Hepatocyte (in vitro differentiated cells): ENCODE measurements around the gene VAV2. TPM values are rescaled to one million over a fixed set of nuclear protein-coding genes. Genes with fewer than 3 reads are reported as not detected.

Experiments
- DNase-seq: peaks from one replicate; pipeline ENCODE4 v3.0.0-alpha.2; 2016; ENCODE audit warnings: low spot score
- H2AFZ ChIP-seq: fragments of 200-600 bp; sonication (generic); 2 replicates; pipeline ENCODE4 v1.6.0; 2016; ENCODE audit warnings: antibody characterized with exemption, mild to moderate bottlenecking
- H3K27ac ChIP-seq: fragments of 200-600 bp; sonication (generic); 2 replicates; pipeline ENCODE4 v1.5.1; 2016; ENCODE audit warnings: mild to moderate bottlenecking
- H3K27me3 ChIP-seq: fragments of 200-600 bp; sonication (generic); 2 replicates; pipeline ENCODE4 v1.6.1; 2016
- H3K36me3 ChIP-seq: fragments of 200-600 bp; sonication (generic); replicated peaks from 2 replicates; pipeline ENCODE4 v1.5.1; 2016; ENCODE audit warnings: low read depth; ENCODE audit not compliant: insufficient read depth
- H3K4me1 ChIP-seq: fragments of 200-600 bp; sonication (generic); 2 replicates; pipeline ENCODE4 v1.5.1; 2016; ENCODE audit warnings: mild to moderate bottlenecking, moderate library complexity; ENCODE audit not compliant: insufficient read depth
- H3K4me2 ChIP-seq: fragments of 200-600 bp; sonication (generic); 2 replicates; pipeline ENCODE4 v1.6.0; 2016
- H3K4me3 ChIP-seq: fragments of 200-600 bp; sonication (generic); 2 replicates; pipeline ENCODE4 v1.5.1; 2016; ENCODE audit warnings: mild to moderate bottlenecking
- H3K79me2 ChIP-seq: fragments of 200-600 bp; sonication (generic); 2 replicates; pipeline ENCODE4 v1.6.0; 2017; ENCODE audit warnings: mild to moderate bottlenecking
- H3K9me2 ChIP-seq: fragments of 200-600 bp; sonication (generic); replicated peaks from 2 replicates; pipeline ENCODE4 v1.6.0; 2017; ENCODE audit warnings: mild to moderate bottlenecking; ENCODE audit not compliant: insufficient read depth
- H3K9me3 ChIP-seq: fragments of 200-600 bp; sonication (generic); 2 replicates; pipeline ENCODE4 v1.5.1; 2016; ENCODE audit warnings: low read depth, mild to moderate bottlenecking
- H4K20me1 ChIP-seq: fragments of 200-600 bp; sonication (generic); 2 replicates; pipeline ENCODE4 v1.6.0; 2016; ENCODE audit warnings: mild to moderate bottlenecking; ENCODE audit not compliant: insufficient read depth, poor library complexity, severe bottlenecking
- CTCF ChIP-seq: fragments of 200-600 bp; sonication (generic); IDR thresholded peaks from 2 replicates; pipeline ENCODE4 v1.5.1; 2016; ENCODE audit warnings: antibody characterized with exemption, mild to moderate bottlenecking; ENCODE audit not compliant: poor library complexity
- EZH2 ChIP-seq: fragments of 200-600 bp; sonication (generic); IDR thresholded peaks from 2 replicates; pipeline ENCODE4 v1.6.1; 2016; ENCODE audit warnings: antibody characterized with exemption, mild to moderate bottlenecking, borderline replicate concordance
- EZH2phosphoT487 ChIP-seq: fragments of 200-600 bp; sonication (generic); IDR thresholded peaks from one replicate; pipeline ENCODE4 v1.6.1; 2018; ENCODE audit warnings: antibody characterized with exemption, mild to moderate bottlenecking, low read depth, moderate library complexity; ENCODE audit not compliant: unreplicated experiment, severe bottlenecking
- WGBS: methylation state at CpG from one replicate; pipeline ENCODE4 v1.1.6; 2016; ENCODE audit warnings: low lambda C conversion rate; ENCODE audit errors: missing lambda C conversion rate; 5-methylcytosine and 5-hydroxymethylcytosine counted together
- polyA plus RNA-seq: library from polyadenylated mRNA; unstranded; fragments of >200 nt; fragmentation: Nextera tagmentation; extraction: Ambion mirVana; gene quantifications from 2 replicates; pipeline ENCODE4 v1.2.1, GENCODE V29; 2016
- total RNA-seq: library from RNA; depleted of rRNA; stranded (reverse); fragments of >200 nt; gene quantifications from 2 replicates; pipeline ENCODE4 v1.2.3, GENCODE V29; 2014

The VAV2 gene
- total and polyA plus RNA-seq, 2 experiments from 2014 or later = 24.9 to 27.7 TPM

- Histone ChIP-seq H2AFZ (no peak overlapping the region), H3K4me3 (no peak overlapping the region), H3K4me2 (no peak overlapping the region), H3K27me3 (no peaks in the 10 kb centered on the region), H3K27ac (no peak overlapping the region), H3K9me3 (no peaks in the 10 kb centered on the region), H3K4me1 (no peaks in the 10 kb centered on the region), H4K20me1 (no peaks in the 10 kb centered on the region), H3K79me2 (no peaks in the 10 kb centered on the region), H3K36me3 (no peaks in the 10 kb centered on the region), H3K9me2 (no peaks in the 10 kb centered on the region)
- TF ChIP-seq CTCF = no peak
- no peak for TF ChIP-seq EZH2phosphoT487
- TF ChIP-seq EZH2 = no peak
- DNase-seq = no peak
- WGBS = 96% methylated on average over 21 of the region's 27 CpGs
Observed at GRCh38 chr9:133794016-133794760, 197.9 kb downstream of the VAV2 start.

GRCh38 chr9:133793471-133793870 lies 198.7 kb downstream of the VAV2 start:
- Histone ChIP-seq H2AFZ (no peak overlapping the region), H3K4me2 (no peak overlapping the region), H3K27me3 (no peaks in the 10 kb centered on the region), H3K79me2 (no peaks in the 10 kb centered on the region), H3K4me1 (no peaks in the 10 kb centered on the region), H3K9me3 (no peaks in the 10 kb centered on the region), H3K4me3 (no peak overlapping the region), H4K20me1 (no peaks in the 10 kb centered on the region), H3K36me3 (no peaks in the 10 kb centered on the region), H3K27ac (no peak overlapping the region), H3K9me2 (no peaks in the 10 kb centered on the region)
- no peak for TF ChIP-seq EZH2phosphoT487
- TF ChIP-seq CTCF = no peak
- TF ChIP-seq EZH2 = no peak
- 67% methylated on average over 13 of the region's 13 CpGs for WGBS
- DNase-seq = no peak

GRCh38 chr9:133792721-133793470 lies 199.2 kb downstream of the VAV2 start:
- H3K4me2 ChIP-seq = no peak overlapping the region
- no peaks in the 10 kb centered on the region for H3K9me2 ChIP-seq
- H3K9me3 ChIP-seq = no peaks in the 10 kb centered on the region
- no peaks in the 10 kb centered on the region for H4K20me1 ChIP-seq
- H3K27ac ChIP-seq = no peak overlapping the region
- no peaks in the 10 kb centered on the region for H3K4me1 ChIP-seq
- H3K36me3 ChIP-seq = no peaks in the 10 kb centered on the region
- H2AFZ ChIP-seq = no peak overlapping the region
- no peaks in the 10 kb centered on the region for H3K79me2 ChIP-seq
- DNase-seq = peak; percentile 78
- H3K27me3 ChIP-seq = no peaks in the 10 kb centered on the region
- 36% methylated on average over 22 of the region's 22 CpGs for WGBS
- no peak for TF ChIP-seq EZH2
- TF ChIP-seq CTCF = peak; percentile 93
- no peak for TF ChIP-seq EZH2phosphoT487
- H3K4me3 ChIP-seq = no peak overlapping the region
